A549 (cell line): ENCODE data around the gene PLAAT2. TPM values are rescaled to one million over a fixed set of nuclear protein-coding genes. Genes with fewer than 3 reads are reported as not detected.

Experiments used
- ATAC-seq, 2 experiments: fragments of 200-7000 bp in 1 of 2; fragments of >200 bp in 1 of 2; cut with Nextera tagmentation in 1 of 2; cut with Tn5 transposase in 1 of 2; 3 replicates each; pipeline versions ENCODE4 v1.8.0 to v1.9.1; 2018 to 2020; ENCODE audit warnings: mild to moderate bottlenecking in 1 of 2, moderate library complexity in 1 of 2
- CTCF ChIA-PET: fragments of 300-600 bp; sonication (Branson Sonifier 250); formaldehyde crosslinking; extraction: SDS; loops from one replicate; lab custom pipeline; 2021; ENCODE audit warnings: antibody characterized with exemption, inconsistent platforms; lab: Yijun Ruan, JAX
- POLR2A ChIA-PET: fragments of 350-600 bp; formaldehyde crosslinking; extraction: SDS; loops from one replicate; lab custom pipeline; 2021; ENCODE audit warnings: antibody characterized with exemption, inconsistent platforms; lab: Yijun Ruan, JAX
- DNase-seq, 2 experiments: peaks; one replicate each; pipeline versions ENCODE4 v3.0.0 to v3.0.0-alpha.2; 2011 to 2016; ENCODE audit warnings: low read depth in 1 of 2, low spot score in 1 of 2
- FAIRE-seq: peaks from 2 replicates; lab custom pipeline; 2011; peaks lifted over from hg19 to GRCh38; lab: Jason Lieb, UNC
- H3K27ac ChIP-seq, 2 experiments: fragments of >200 bp; sonication (Bioruptor Twin); formaldehyde crosslinking; 3 replicates each; pipeline ENCODE4 v1.5.1; 2016 to 2017
- H3K4me1 ChIP-seq: fragments of >200 bp; sonication (Bioruptor Twin); formaldehyde crosslinking; 3 replicates; pipeline ENCODE4 v1.6.1; 2016
- H3K4me2 ChIP-seq: fragments of >200 bp; sonication (Bioruptor Twin); formaldehyde crosslinking; 3 replicates; pipeline ENCODE4 v1.6.1; 2016
- H3K4me3 ChIP-seq: fragments of >200 bp; sonication (Bioruptor Twin); formaldehyde crosslinking; 3 replicates; pipeline ENCODE4 v1.5.1; 2016
- H3K9me3 ChIP-seq: fragments of >200 bp; sonication (Bioruptor Twin); formaldehyde crosslinking; 3 replicates; pipeline ENCODE4 v1.6.1; 2016
- BHLHE40 ChIP-seq: IDR thresholded peaks from 2 replicates; pipeline ENCODE4 v1.6.1; 2012; ENCODE audit warnings: low read depth, low read length, inconsistent platforms
- CBX2 ChIP-seq: fragments of 200-600 bp; sonication (generic); IDR thresholded peaks from 2 replicates; pipeline ENCODE4 v1.6.1; 2016; ENCODE audit warnings: low read depth, mild to moderate bottlenecking, borderline replicate concordance
- CBX8 ChIP-seq: fragments of 200-600 bp; sonication (generic); IDR thresholded peaks from 2 replicates; pipeline ENCODE4 v1.6.1; 2016
- CHD4 ChIP-seq: fragments of 200-600 bp; sonication (generic); IDR thresholded peaks from 2 replicates; pipeline ENCODE4 v1.6.1; 2016; ENCODE audit warnings: antibody characterized with exemption, mild to moderate bottlenecking, borderline replicate concordance
- EHF ChIP-seq: fragments of 250-450 bp; sonication (Bioruptor Pico); IDR thresholded peaks from 2 replicates; pipeline ENCODE4 v1.5.0; 2020; ENCODE audit warnings: mild to moderate bottlenecking
- FOSL2 ChIP-seq, 2 experiments: fragments of 450-650 bp in 1 of 2; fragments of >200 bp in 1 of 2; sonication (Bioruptor Twin) in 1 of 2; formaldehyde crosslinking; IDR thresholded peaks; 2 replicates each; pipeline versions ENCODE4 v1.5.0 to v1.6.1; 2016 to 2020; ENCODE audit warnings: mild to moderate bottlenecking in 1 of 2, moderate library complexity in 1 of 2
- HOXB13 ChIP-seq: fragments of 250-450 bp; sonication (Bioruptor Pico); IDR thresholded peaks from 2 replicates; pipeline ENCODE4 v1.5.0; 2020; ENCODE audit warnings: low read depth, mild to moderate bottlenecking, moderate library complexity
- JUNB ChIP-seq: fragments of >200 bp; sonication (Bioruptor Twin); formaldehyde crosslinking; IDR thresholded peaks from 2 replicates; pipeline ENCODE4 v1.6.1; 2016
- KDM1A ChIP-seq: fragments of 200-600 bp; sonication (generic); IDR thresholded peaks from 2 replicates; pipeline ENCODE4 v1.6.1; 2016; ENCODE audit warnings: low read depth, mild to moderate bottlenecking
- KDM5A ChIP-seq: fragments of 200-600 bp; sonication (generic); IDR thresholded peaks from 2 replicates; pipeline ENCODE4 v1.6.1; 2016; ENCODE audit warnings: antibody characterized with exemption, mild to moderate bottlenecking
- MAFK ChIP-seq: fragments of 450-650 bp; IDR thresholded peaks from 2 replicates; pipeline ENCODE4 v1.6.1; 2014; ENCODE audit not compliant: partially characterized antibody
- MYC ChIP-seq: IDR thresholded peaks from 2 replicates; pipeline ENCODE4 v1.6.1; 2012; ENCODE audit warnings: mild to moderate bottlenecking, inconsistent platforms, low read length, improper control_type of control experiment, borderline replicate concordance
- NPAS2 ChIP-seq: fragments of 250-450 bp; sonication (Bioruptor Pico); IDR thresholded peaks from 2 replicates; pipeline ENCODE4 v1.8.0; 2022; ENCODE audit warnings: mild to moderate bottlenecking, moderate library complexity, borderline replicate concordance
- POLR2A ChIP-seq: IDR thresholded peaks from 2 replicates; pipeline ENCODE4 v1.6.1; 2012; ENCODE audit warnings: mild to moderate bottlenecking, low read length
- POLR2AphosphoS2 ChIP-seq: conservative IDR thresholded peaks from 2 replicates; pipeline ENCODE4 v1.6.1; 2012; ENCODE audit warnings: low read length, improper control_type of control experiment, inconsistent platforms
- RAD21 ChIP-seq, 2 experiments: fragments of >200 bp in 1 of 2; sonication (Bioruptor Twin) in 1 of 2; formaldehyde crosslinking in 1 of 2; IDR thresholded peaks in 1 of 2; conservative IDR thresholded peaks in 1 of 2; 2 replicates in 1 of 2; 3 replicates in 1 of 2; pipeline ENCODE4 v1.6.1; 2012 to 2018; ENCODE audit warnings: inconsistent platforms in 1 of 2
- RARB ChIP-seq: fragments of 250-450 bp; sonication (Bioruptor Pico); IDR thresholded peaks from 2 replicates; pipeline ENCODE4 v1.8.0; 2021; ENCODE audit warnings: mild to moderate bottlenecking, moderate library complexity
- SMC3 ChIP-seq: fragments of >200 bp; sonication (Bioruptor Twin); formaldehyde crosslinking; IDR thresholded peaks from 3 replicates; pipeline ENCODE4 v1.6.1; 2018; ENCODE audit warnings: inconsistent platforms
- SREBF2 ChIP-seq: fragments of 450-650 bp; IDR thresholded peaks from 2 replicates; pipeline ENCODE4 v1.6.1; 2014; ENCODE audit warnings: mild to moderate bottlenecking, moderate library complexity
- TFCP2L1 ChIP-seq: fragments of 250-450 bp; sonication (Bioruptor Pico); IDR thresholded peaks from 2 replicates; pipeline ENCODE4 v1.5.0; 2021; ENCODE audit warnings: mild to moderate bottlenecking
- ZC3H11A ChIP-seq: fragments of 450-650 bp; IDR thresholded peaks from 2 replicates; pipeline ENCODE4 v1.6.1; 2014; ENCODE audit warnings: antibody characterized with exemption, mild to moderate bottlenecking
- ZFP36 ChIP-seq: fragments of 450-650 bp; IDR thresholded peaks from 2 replicates; pipeline ENCODE4 v1.6.1; 2014; ENCODE audit warnings: borderline replicate concordance; ENCODE audit not compliant: partially characterized antibody
- ZNF302 ChIP-seq: fragments of 250-450 bp; sonication (Bioruptor Pico); IDR thresholded peaks from 2 replicates; pipeline ENCODE4 v1.9.0; 2021; ENCODE audit warnings: inconsistent platforms, mild to moderate bottlenecking, moderate library complexity
- ZSCAN20 ChIP-seq: fragments of 250-450 bp; sonication (Bioruptor Pico); IDR thresholded peaks from 2 replicates; pipeline ENCODE4 v1.8.0; 2022; ENCODE audit warnings: mild to moderate bottlenecking, moderate library complexity
- WGBS: methylation state at CpG from one replicate; pipeline ENCODE4 v1.1.6; 2017; ENCODE audit errors: missing lambda C conversion rate; 5-methylcytosine and 5-hydroxymethylcytosine counted together
- polyA plus RNA-seq, 4 experiments: library from polyadenylated mRNA; depleted of rRNA in 3 of 4; stranded (reverse); fragments of >200 nt; fragmentation: RNase III in 1 of 4; extraction: RNeasy Plus Mini Kit Qiagen cat#74134 plus additional on column Dnase treatment in 1 of 4; gene quantifications; 2 replicates in 3 of 4; 3 replicates in 1 of 4; pipeline ENCODE4 v1.2.3, GENCODE V29; 2011 to 2017
- TF ChIP-seq, protein P1 (sequence below): fragments of 150-350 bp; IDR thresholded peaks from 2 replicates; pipeline ENCODE4 v1.6.1; 2014; ENCODE audit warnings: low read depth, mild to moderate bottlenecking, low read length
- TF ChIP-seq, protein P2 (sequence below): IDR thresholded peaks from 2 replicates; pipeline ENCODE4 v1.6.1; 2012
- TF ChIP-seq, protein P3 (sequence below): fragments of >200 bp; sonication (Bioruptor Twin); formaldehyde crosslinking; IDR thresholded peaks from 2 replicates; pipeline ENCODE4 v1.6.1; 2016

PLAAT2 gene
- polyA plus RNA-seq, 2 of the 4 experiments (the other 2 are of a cell fraction), result 0.26 to 0.57 TPM

DNA sequence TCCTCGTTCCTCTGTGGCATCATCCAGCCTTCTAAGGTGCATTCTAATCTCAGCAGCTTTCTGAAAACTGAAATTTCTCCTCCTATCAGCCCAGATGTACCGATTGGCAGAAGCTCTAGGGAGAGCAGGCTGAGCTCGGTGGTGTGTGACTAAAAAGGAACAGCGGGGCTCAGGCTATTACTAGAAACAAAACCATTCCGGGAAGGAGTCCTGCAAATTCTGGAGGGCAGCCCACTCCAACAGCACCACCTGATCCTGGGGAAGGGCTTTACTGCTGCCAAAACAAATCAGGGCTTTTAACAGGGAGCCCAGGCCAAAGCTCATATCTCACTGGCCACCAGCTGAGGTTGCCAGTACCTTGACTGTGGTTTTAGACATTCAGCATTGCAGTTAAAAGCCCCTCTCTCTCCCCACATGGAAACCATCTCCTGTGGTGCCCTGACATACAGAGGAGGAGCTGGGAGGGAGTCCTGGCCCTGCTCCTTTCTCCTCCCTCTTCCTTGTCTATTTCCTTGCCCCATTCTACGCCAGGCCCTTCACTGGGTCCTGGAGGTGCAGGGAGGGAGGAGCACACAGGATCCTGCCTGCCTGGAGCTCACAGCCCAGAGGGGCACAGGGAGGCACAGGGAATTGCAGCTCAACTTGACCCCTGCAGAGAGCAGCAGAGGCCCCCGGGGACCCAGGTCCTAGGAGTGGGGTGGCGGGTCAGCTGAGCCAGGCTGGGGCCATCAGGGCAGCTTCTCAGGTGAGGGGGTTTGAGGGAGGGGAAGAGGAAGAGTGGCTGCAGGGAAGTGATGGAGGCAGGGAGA, 25.7 kb downstream of the PLAAT2 start:
- Histone ChIP-seq H3K9me3 (no peaks in the 10 kb centered on the region), H3K4me3 (no peak overlapping the region), H3K27ac (peak overlapping the region in 1 of 2 experiments; percentile 63; a peak in 3 of 6 replicates), H3K4me2 (no peak overlapping the region), H3K4me1 (peaks cover 11% of the 10 kb centered on the region)
- 83% methylated on average over 6 of the region's 8 CpGs for WGBS
- FAIRE-seq (no peak), ATAC-seq (peak; percentile 15 to 54; a peak in 3 of 6 replicates), DNase-seq (no peak)
- POLR2A ChIA-PET, result no interaction called here
- TF ChIP-seq FOSL2 (IDR thresholded peaks at IDR 0.05) (no peak), FOSL2 (CRISPR knock-in tag; IDR thresholded peaks at IDR 0.05) (no peak), MYC (no peak), ZNF302 (CRISPR knock-in tag) (no peak), KDM5A (no peak), POLR2AphosphoS2 (no peak), ZC3H11A (no peak), MAFK (no peak), SREBF2 (no peak), NPAS2 (no peak), JUNB (no peak), EHF (CRISPR knock-in tag) (no peak), KDM1A (no peak), BHLHE40 (no peak), RARB (CRISPR knock-in tag) (no peak)
- CTCF ChIA-PET, result interaction anchor here (1.5 to 1.8 kb wide), 2 partner anchors 27 to 58 kb away, joined by 3 to 5 read pairs; no protein-coding TSS in a partner anchor

DNA sequence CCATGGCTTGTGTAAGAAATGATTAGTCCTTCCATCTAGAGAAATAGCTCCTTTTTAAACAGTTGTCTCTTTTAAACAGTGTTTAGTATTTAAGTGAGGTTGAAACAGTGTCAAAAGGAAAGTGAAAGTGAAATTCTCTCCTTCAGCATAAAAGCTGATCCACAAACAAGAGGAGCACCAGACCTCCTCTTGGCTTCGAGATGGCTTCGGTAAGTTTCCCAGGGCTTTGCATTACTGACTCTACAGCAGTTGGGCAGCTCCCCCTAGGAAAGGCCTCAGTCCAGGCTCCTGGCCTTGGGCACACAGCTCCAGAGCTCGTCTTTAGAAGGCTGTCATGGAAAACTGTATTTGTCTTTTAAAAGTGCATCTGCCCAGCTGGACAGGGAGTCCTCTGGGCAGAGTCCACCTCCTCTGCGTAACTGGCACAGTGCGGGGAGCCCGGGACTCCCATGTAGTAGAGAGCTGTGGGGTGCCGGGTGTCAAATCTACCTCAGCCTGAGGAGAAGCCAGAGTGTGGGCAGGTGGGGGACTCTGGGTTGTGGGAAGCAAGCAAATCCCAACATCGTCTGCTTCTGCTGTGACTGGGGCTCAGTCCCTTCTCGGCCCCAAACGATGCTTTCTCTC, 26.4 kb downstream of the PLAAT2 start, which contains the start of gene PLAAT4:
Gene PLAAT4 (plus strand): TSS at position 140 of the 624 bp plus-strand sequence. CDS start 61 bp downstream, at position 201.
- Histone ChIP-seq H3K4me2 (peak within 1 kb of the TSS; percentile 66), H3K4me3 (no peak within 1 kb of the TSS), H3K4me1 (peaks cover 18% of the 10 kb centered on the region), H3K27ac (peak within 1 kb of the TSS; percentile 41 to 63; a peak in 4 of 6 replicates), H3K9me3 (no peaks in the 10 kb centered on the region)
- ChIA-PET CTCF (interaction anchor here (1.5 to 1.8 kb wide), 2 partner anchors 26 to 57 kb away, joined by 3 to 5 read pairs; no protein-coding TSS in a partner anchor), POLR2A (no interaction called here)
- 85% methylated on average over 10 of the region's 10 CpGs for WGBS
- no peak for DNase-seq
- no peak for FAIRE-seq
- peak in 1 of 2 experiments; percentile 55; a peak in 3 of 6 replicates for ATAC-seq
- no peak for TF ChIP-seq MAFK

DNA sequence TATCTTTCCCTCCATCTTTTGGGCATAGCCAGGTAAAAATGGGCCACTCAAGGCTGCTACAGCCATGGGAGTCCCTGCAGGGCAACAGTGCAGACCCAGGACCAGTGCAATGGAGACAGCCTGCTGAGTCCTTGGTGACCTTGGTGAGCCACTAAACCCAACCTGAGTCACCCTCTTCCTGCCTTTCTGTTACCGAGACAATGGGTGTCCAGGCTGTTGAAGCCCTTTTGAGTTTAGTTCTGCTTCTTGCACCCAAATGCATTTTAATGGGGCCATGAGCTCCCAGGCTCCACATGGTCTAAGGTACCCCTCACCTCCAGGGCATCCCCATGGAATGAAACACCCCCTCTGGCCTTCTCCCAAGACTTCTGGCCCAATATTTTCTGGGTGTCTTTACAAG, 27.4 kb downstream of the PLAAT2 start:
- Histone ChIP-seq H3K9me3 (no peaks in the 10 kb centered on the region), H3K4me1 (peaks cover 27% of the 10 kb centered on the region), H3K27ac (no peak overlapping the region), H3K4me3 (no peak overlapping the region), H3K4me2 (no peak overlapping the region)
- ATAC-seq, result no peak
- ChIA-PET POLR2A (no interaction called here), CTCF (no interaction called here)
- WGBS, result 100% methylated on average over 1 of the region's 1 CpG
- no peak for DNase-seq
- no peak for FAIRE-seq
- TF ChIP-seq CBX8 (no peak), FOSL2 (IDR thresholded peaks at IDR 0.05) (no peak), FOSL2 (CRISPR knock-in tag; IDR thresholded peaks at IDR 0.05) (no peak), HOXB13 (CRISPR knock-in tag) (no peak), MAFK (no peak), RARB (CRISPR knock-in tag) (no peak), ZFP36 (no peak), RAD21 (conservative IDR thresholded peaks at IDR 0.05 in 1 of 2, IDR thresholded peaks at IDR 0.05 in 1 of 2) (no peak), CHD4 (no peak), ZSCAN20 (CRISPR knock-in tag) (no peak), SMC3 (no peak), CBX2 (no peak), BHLHE40 (no peak), TFCP2L1 (CRISPR knock-in tag) (no peak), POLR2A (no peak)
- TF ChIP-seq, protein P1, sequence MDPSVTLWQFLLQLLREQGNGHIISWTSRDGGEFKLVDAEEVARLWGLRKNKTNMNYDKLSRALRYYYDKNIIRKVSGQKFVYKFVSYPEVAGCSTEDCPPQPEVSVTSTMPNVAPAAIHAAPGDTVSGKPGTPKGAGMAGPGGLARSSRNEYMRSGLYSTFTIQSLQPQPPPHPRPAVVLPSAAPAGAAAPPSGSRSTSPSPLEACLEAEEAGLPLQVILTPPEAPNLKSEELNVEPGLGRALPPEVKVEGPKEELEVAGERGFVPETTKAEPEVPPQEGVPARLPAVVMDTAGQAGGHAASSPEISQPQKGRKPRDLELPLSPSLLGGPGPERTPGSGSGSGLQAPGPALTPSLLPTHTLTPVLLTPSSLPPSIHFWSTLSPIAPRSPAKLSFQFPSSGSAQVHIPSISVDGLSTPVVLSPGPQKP, result no peak
- TF ChIP-seq, protein P2, sequence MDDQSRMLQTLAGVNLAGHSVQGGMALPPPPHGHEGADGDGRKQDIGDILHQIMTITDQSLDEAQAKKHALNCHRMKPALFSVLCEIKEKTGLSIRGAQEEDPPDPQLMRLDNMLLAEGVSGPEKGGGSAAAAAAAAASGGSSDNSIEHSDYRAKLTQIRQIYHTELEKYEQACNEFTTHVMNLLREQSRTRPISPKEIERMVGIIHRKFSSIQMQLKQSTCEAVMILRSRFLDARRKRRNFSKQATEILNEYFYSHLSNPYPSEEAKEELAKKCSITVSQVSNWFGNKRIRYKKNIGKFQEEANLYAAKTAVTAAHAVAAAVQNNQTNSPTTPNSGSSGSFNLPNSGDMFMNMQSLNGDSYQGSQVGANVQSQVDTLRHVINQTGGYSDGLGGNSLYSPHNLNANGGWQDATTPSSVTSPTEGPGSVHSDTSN, result no peak
- TF ChIP-seq, protein P3, sequence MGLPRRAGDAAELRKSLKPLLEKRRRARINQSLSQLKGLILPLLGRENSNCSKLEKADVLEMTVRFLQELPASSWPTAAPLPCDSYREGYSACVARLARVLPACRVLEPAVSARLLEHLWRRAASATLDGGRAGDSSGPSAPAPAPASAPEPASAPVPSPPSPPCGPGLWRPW, result no peak
